Cardiac muscle cell (in vitro differentiated cells and primary cell): ENCODE measurements around the gene UBA1. TPM values are rescaled to one million over a fixed set of nuclear protein-coding genes. Genes with fewer than 3 reads are reported as not detected.
A peak's percentile ranks its signal among the peaks of the same experiment; 100 is the strongest.

Experiments used
- DNase-seq, 2 donors: peaks; one replicate each; pipeline versions ENCODE4 v3.0.0 to v3.0.0-alpha.2; 2010 to 2017; ENCODE audit warnings: low read depth in 1 of 2, low spot score in 1 of 2
- H3K27ac ChIP-seq: fragments of 200-600 bp; sonication (generic); 2 replicates; pipeline ENCODE4 v1.5.1; 2016
- H3K27me3 ChIP-seq: fragments of 200-600 bp; sonication (generic); 2 replicates; pipeline ENCODE4 v1.6.0; 2016; ENCODE audit warnings: control low read depth
- H3K36me3 ChIP-seq: fragments of 200-600 bp; sonication (generic); 2 replicates; pipeline ENCODE4 v1.5.1; 2016; ENCODE audit warnings: control low read depth
- H3K4me1 ChIP-seq: fragments of 200-600 bp; sonication (generic); 2 replicates; pipeline ENCODE4 v1.8.1; 2017; ENCODE audit warnings: low read depth, mild to moderate bottlenecking, mixed run types
- H3K4me3 ChIP-seq: fragments of 200-600 bp; sonication (generic); 2 replicates; pipeline ENCODE4 v1.5.1; 2016; ENCODE audit warnings: mild to moderate bottlenecking
- H3K9me3 ChIP-seq: fragments of 200-600 bp; sonication (generic); 2 replicates; pipeline ENCODE4 v1.5.1; 2017; ENCODE audit warnings: low read depth, mild to moderate bottlenecking, control low read depth
- CTCF ChIP-seq: IDR thresholded peaks from 2 replicates; pipeline ENCODE4 v1.5.1; 2012; ENCODE audit warnings: low read depth, mild to moderate bottlenecking, low read length
- polyA plus RNA-seq: library from polyadenylated mRNA; unstranded; fragments of >200 nt; fragmentation: Nextera tagmentation; extraction: Ambion mirVana; gene quantifications from 2 replicates; pipeline ENCODE4 v1.2.1, GENCODE V29; 2016
- total RNA-seq: library from RNA; depleted of rRNA; stranded (reverse); fragments of >200 nt; gene quantifications from 2 replicates; pipeline ENCODE4 v1.2.3, GENCODE V29; 2016

UBA1 gene
- total and polyA plus RNA-seq, 2 experiments from 2014 or later = 280 to 386 TPM

GRCh38 chrX:47191806-47192401, 1.7 kb upstream of the UBA1 start:
- no peak for TF ChIP-seq CTCF

GRCh38 chrX:47194194-47194787, 662 bp downstream of the UBA1 start:
- Histone ChIP-seq H3K36me3 (peaks cover 9% of the 10 kb centered on the region), H3K4me1 (peaks cover 38% of the 10 kb centered on the region), H3K27me3 (peaks cover 7% of the 10 kb centered on the region), H3K9me3 (no peaks in the 10 kb centered on the region), H3K4me3 (peak overlapping the region; percentile 91), H3K27ac (peak overlapping the region; percentile 100)
- TF ChIP-seq CTCF = no peak
- no peak for DNase-seq

More at GRCh38 chrX:47191806-47192401, 1.7 kb upstream of the UBA1 start:
- no peaks in the 10 kb centered on the region for H3K36me3 ChIP-seq
- H3K4me3 ChIP-seq = peak overlapping the region; percentile 37
- H3K27me3 ChIP-seq = peaks cover 7% of the 10 kb centered on the region
- H3K27ac ChIP-seq = no peak overlapping the region
- no peaks in the 10 kb centered on the region for H3K9me3 ChIP-seq
- DNase-seq = no peak
- peaks cover 24% of the 10 kb centered on the region for H3K4me1 ChIP-seq

- Histone ChIP-seq H3K27me3 (peaks cover 7% of the 10 kb centered on the region), H3K36me3 (peaks cover 27% of the 10 kb centered on the region), H3K4me1 (peaks cover 38% of the 10 kb centered on the region), H3K27ac (peak overlapping the region; percentile 81), H3K4me3 (peak overlapping the region; percentile 2), H3K9me3 (no peaks in the 10 kb centered on the region)
- no peak for TF ChIP-seq CTCF
- no peak for DNase-seq
Observed at GRCh38 chrX:47196098-47196497, 2.5 kb downstream of the UBA1 start.

GRCh38 chrX:47197526-47197925, 3.9 kb downstream of the UBA1 start:
- TF ChIP-seq CTCF = no peak
- Histone ChIP-seq H3K4me1 (peaks cover 38% of the 10 kb centered on the region), H3K27me3 (no peaks in the 10 kb centered on the region), H3K4me3 (no peak overlapping the region), H3K36me3 (peaks cover 41% of the 10 kb centered on the region), H3K27ac (peak overlapping the region; percentile 81), H3K9me3 (no peaks in the 10 kb centered on the region)
- DNase-seq = no peak

- peak overlapping the region; percentile 81 for H3K27ac ChIP-seq
- peaks cover 47% of the 10 kb centered on the region for H3K36me3 ChIP-seq
- TF ChIP-seq CTCF = no peak
- no peaks in the 10 kb centered on the region for H3K9me3 ChIP-seq
- peak; percentile 35 to 45 for DNase-seq
- no peaks in the 10 kb centered on the region for H3K27me3 ChIP-seq
- H3K4me1 ChIP-seq = peaks cover 38% of the 10 kb centered on the region
- H3K4me3 ChIP-seq = no peak overlapping the region
Observed at GRCh38 chrX:47198026-47198686, 4.5 kb downstream of the UBA1 start.
